ENCODE measurements around the gene OTOP2.
"Not testable (repeated sequence)": the region's sequence is repeated elsewhere in the genome, so short reads cannot be mapped to it uniquely, and the experiment has no call there.

The OTOP2 gene

DNA sequence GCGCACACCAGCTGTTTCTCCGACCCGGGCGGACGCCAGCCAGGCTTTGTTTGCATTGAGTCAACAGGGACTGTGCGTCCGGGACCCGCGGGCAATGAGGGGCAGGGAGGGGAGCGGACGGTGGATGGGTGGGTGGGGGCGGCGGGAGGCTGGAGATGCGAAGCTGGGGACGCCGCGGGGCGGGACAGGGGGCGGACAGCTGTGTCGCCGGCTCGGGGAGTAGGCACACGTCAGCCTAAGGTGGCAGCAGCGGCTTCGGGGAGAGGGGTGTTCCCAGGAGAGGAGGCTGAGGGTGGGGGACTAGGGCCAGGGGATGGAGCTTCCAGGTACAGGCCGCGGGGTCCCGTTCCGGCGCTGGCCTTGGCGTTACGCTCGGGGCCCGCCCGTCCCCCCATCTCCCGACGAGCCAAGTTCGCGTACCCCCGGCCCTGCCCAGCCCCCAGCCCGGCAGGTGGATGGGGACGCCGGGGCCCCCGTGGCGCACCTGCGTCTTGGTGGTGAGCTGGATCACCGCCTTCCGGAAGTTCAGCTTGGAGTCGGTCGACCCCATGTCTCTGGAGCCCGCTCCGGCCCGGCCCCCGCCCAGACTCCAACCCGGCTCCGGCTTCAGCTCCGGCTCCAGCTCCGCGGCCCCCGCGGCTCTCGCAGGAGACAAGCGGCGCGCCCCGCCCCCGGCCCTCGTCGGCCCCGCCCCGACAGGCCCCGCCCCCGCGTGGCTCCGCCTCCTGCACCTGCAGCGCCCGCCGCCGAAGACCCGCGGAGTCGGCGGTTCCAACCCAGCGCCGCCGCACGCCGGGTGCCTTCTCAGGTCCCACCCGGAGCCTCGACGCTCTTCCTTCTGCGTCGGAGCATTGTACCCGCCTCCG, 48.3 kb downstream of the OTOP2 start, which contains the start of gene HID1:
TSS of gene HID1 (minus strand) at position 653 of the 866 bp plus-strand sequence. CDS start at position 550, 103 bp downstream.
- Mint-ChIP-seq H3K27ac (peak within 1 kb of the TSS; percentile 2), H3K4me3 (peak within 1 kb of the TSS; percentile 49), H3K9me3 (no peaks in the 10 kb centered on the region), H3K36me3 (ENCODE audit: low read depth) (no peaks in the 10 kb centered on the region), H3K27me3 (peaks cover 78% of the 10 kb centered on the region), H3K4me1 (ENCODE audit: low read depth) (peaks cover 6% of the 10 kb centered on the region)
- intact Hi-C loops (cut with micrococcal nuclease): no loop called here

DNA sequence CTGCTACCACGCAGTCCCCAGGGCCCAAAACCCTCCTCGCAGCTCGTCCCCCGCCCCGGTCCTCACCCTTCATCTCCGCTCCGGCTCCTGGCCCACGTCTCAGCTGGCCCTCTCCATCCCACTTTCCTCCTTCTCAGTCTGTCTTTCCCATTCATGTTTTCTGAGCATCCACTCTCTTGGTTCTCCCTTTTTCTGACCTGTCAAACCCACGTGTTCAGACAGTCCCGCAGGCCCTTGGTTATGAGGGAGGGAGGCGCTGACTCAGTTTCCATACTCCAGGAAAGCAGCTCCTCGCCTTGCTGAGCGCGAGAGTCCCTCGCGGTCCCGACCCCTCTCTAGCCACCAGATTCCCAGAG, 48.9 kb downstream of the OTOP2 start:
- intact Hi-C loops (cut with micrococcal nuclease): no loop called here
- Mint-ChIP-seq H3K4me3 (peak overlapping the region; percentile 49), H3K27me3 (peaks cover 77% of the 10 kb centered on the region), H3K9me3 (no peaks in the 10 kb centered on the region), H3K27ac (peak overlapping the region; percentile 2), H3K36me3 (ENCODE audit: low read depth) (no peaks in the 10 kb centered on the region), H3K4me1 (ENCODE audit: low read depth) (peaks cover 6% of the 10 kb centered on the region)

GRCh38 chr17:74975943-74976342, 51.9 kb downstream of the OTOP2 start:
- intact Hi-C loops (cut with micrococcal nuclease): no loop called here
- peaks cover 80% of the 10 kb centered on the region for H3K27me3 Mint-ChIP-seq

GRCh38 chr17:74977802-74978201, 53.7 kb downstream of the OTOP2 start:
- Mint-ChIP-seq H3K9me3 (no peaks in the 10 kb centered on the region), H3K27ac (no peak overlapping the region), H3K27me3 (peaks cover 80% of the 10 kb centered on the region), H3K36me3 (ENCODE audit: low read depth) (no peaks in the 10 kb centered on the region), H3K4me1 (ENCODE audit: low read depth) (peaks cover 28% of the 10 kb centered on the region), H3K4me3 (no peak overlapping the region)
- intact Hi-C loops (cut with micrococcal nuclease): no loop called here

More at GRCh38 chr17:74975943-74976342, 51.9 kb downstream of the OTOP2 start:
- Mint-ChIP-seq H3K9me3 (no peaks in the 10 kb centered on the region), H3K27ac (no peak overlapping the region), H3K4me1 (ENCODE audit: low read depth) (peaks cover 19% of the 10 kb centered on the region), H3K36me3 (ENCODE audit: low read depth) (no peaks in the 10 kb centered on the region), H3K4me3 (no peak overlapping the region)

DNA sequence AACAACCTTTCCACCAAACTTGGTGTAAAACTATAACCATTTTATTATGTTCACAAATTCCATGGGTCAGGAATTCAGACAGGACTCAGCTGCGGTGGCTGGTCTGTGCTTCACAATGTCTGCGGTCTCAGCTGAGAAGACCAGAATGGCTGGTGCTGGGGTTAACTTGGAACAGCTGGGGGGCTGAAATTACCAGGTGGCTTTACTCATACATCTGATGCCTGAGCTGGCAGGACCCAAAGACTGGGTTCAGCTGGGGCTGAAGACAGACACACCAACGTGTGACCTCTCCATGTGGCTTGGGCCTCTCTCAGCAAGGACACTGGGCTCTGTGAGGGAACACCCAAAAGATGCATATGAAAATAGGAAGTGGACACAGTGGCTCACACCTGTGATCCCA, 54.2 kb downstream of the OTOP2 start:
- Mint-ChIP-seq H3K9me3 (no peaks in the 10 kb centered on the region), H3K36me3 (ENCODE audit: low read depth) (no peaks in the 10 kb centered on the region), H3K4me3 (no peak overlapping the region), H3K27ac (no peak overlapping the region), H3K27me3 (peaks cover 78% of the 10 kb centered on the region), H3K4me1 (ENCODE audit: low read depth) (peaks cover 24% of the 10 kb centered on the region)
- intact Hi-C loops (cut with micrococcal nuclease): no loop called here

- H3K4me3 Mint-ChIP-seq: no peak overlapping the region
- H3K27ac Mint-ChIP-seq: no peak overlapping the region
- peaks cover 24% of the 10 kb centered on the region for H3K4me1 Mint-ChIP-seq (ENCODE audit: low read depth)
- H3K9me3 Mint-ChIP-seq: no peaks in the 10 kb centered on the region
- no peaks in the 10 kb centered on the region for H3K36me3 Mint-ChIP-seq (ENCODE audit: low read depth)
- intact Hi-C loops (cut with micrococcal nuclease): no loop called here
- H3K27me3 Mint-ChIP-seq: peaks cover 76% of the 10 kb centered on the region
Measured at GRCh38 chr17:74979408-74980146, 55.5 kb downstream of the OTOP2 start.

- Mint-ChIP-seq H3K9me3 (no peaks in the 10 kb centered on the region), H3K36me3 (ENCODE audit: low read depth) (no peaks in the 10 kb centered on the region), H3K27me3 (peaks cover 70% of the 10 kb centered on the region), H3K4me1 (ENCODE audit: low read depth) (peaks cover 35% of the 10 kb centered on the region), H3K27ac (peak overlapping the region; percentile 1), H3K4me3 (peak overlapping the region; percentile 70)
- intact Hi-C loops (cut with micrococcal nuclease): no loop called here
Measured at GRCh38 chr17:74981318-74981978, 57.4 kb downstream of the OTOP2 start.

DNA sequence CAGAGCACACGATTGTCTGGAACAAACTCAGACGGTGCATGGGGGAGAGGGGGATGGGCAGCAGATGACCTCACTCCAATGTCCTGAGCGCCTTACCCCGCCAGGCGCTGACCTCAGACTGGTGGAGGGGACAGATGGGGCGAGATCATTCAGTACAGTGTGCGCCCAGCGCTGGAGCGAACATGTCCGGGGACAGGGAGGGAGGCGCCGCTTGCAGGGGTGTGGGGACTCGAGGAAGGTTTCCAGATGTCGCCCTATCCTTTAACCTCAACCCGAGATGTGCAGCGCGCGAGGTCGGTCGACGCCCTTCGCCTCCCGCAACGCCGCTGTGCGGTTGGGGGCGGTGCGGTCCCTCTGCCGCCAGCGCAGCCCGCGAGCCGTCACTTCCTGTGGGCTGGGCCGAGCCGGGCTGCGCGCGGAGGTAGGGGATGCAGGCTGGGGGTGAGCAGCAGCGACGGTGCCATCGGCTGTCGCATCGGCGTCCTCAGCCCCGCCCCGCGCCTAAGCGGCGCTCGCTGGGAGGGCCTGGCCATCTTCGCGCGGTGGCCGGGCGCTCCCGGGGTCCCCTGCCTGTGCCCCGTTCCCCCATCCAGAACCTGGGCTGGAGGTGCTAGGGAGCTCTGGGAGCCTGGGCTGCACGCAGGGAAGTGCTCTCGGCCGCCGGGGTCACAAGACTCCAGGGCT, 58.0 kb downstream of the OTOP2 start:
- H3K4me3 Mint-ChIP-seq: peak overlapping the region; percentile 70
- peaks cover 37% of the 10 kb centered on the region for H3K4me1 Mint-ChIP-seq (ENCODE audit: low read depth)
- H3K36me3 Mint-ChIP-seq (ENCODE audit: low read depth): no peaks in the 10 kb centered on the region
- no peaks in the 10 kb centered on the region for H3K9me3 Mint-ChIP-seq
- intact Hi-C loops (cut with micrococcal nuclease): no loop called here
- H3K27ac Mint-ChIP-seq: peak overlapping the region; percentile 1
- H3K27me3 Mint-ChIP-seq: peaks cover 67% of the 10 kb centered on the region

DNA sequence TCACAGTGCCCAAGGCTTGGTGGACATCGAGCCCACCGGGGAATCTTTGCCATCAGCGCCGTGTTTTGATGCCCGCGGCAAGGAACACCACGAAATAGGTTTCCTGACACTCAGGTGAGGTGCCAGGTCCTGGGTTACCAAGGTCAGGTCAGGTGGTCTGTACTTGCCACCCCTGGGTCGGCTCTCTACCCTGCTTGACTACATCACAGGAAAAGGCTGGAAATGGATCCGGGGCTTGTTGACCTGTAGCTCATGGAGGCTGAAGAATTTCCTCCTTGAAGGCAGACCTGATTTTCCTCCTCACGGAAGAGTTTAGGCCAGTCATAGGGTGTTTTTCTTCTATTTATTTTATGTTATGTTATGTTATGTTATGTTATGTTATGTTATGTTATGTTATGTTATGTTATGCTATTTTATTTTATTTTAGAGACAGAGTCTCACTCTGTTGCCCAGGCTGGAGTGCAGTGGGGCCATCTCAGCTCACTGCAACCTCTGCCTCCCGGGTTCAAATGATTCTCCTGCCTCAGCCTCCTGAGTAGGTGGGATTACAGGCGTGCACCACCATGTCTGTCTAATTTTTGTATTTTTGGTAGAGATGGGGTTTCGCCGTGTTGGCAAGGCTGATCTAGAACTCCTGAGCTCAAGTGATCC, 58.7 kb downstream of the OTOP2 start:
- H3K27ac Mint-ChIP-seq; H3K36me3 Mint-ChIP-seq (ENCODE audit: low read depth); H3K9me3 Mint-ChIP-seq; intact Hi-C loops (cut with micrococcal nuclease): not testable (repeated sequence)
- Mint-ChIP-seq H3K4me1 (ENCODE audit: low read depth) (peaks cover 40% of the 10 kb centered on the region), H3K27me3 (peaks cover 66% of the 10 kb centered on the region), H3K4me3 (peak overlapping the region; percentile 70)

All from dendritic cell treated with granulocyte-macrophage colony-stimulating factor and Interleukin-4, amounts not matched to agents 40 ng/mL and 50 ng/mL, for 4 days (primary cell).